Heart left ventricle (tissue), 16 donors: ENCODE measurements around the gene PGLYRP1. TPM values are rescaled to one million over a fixed set of nuclear protein-coding genes. Genes with fewer than 3 reads are reported as not detected.

Experiments used
- ATAC-seq, 4 donors: fragments of 200-7000 bp; cut with Tn5 transposase; one replicate each; pipeline ENCODE4 v1.9.1; 2020 to 2022; ENCODE audit warnings: moderate library complexity in 4 of 4, mild to moderate bottlenecking in 3 of 4, moderate number of reproducible peaks in 1 of 4
- DNase-seq, 5 donors: peaks; one replicate each; pipeline ENCODE4 v3.0.0-alpha.2; 2020
- H3K27ac ChIP-seq, 12 donors: fragments of 200-600 bp; sonication (generic) in 4 of 12; one replicate each; pipeline versions ENCODE4 v1.5.0 to v1.8.0; 2016 to 2022; ENCODE audit warnings: mild to moderate bottlenecking in 2 of 12
- H3K27me3 ChIP-seq, 9 donors: fragments of 200-600 bp; sonication (generic) in 2 of 9; one replicate each; pipeline versions ENCODE4 v1.5.1 to v1.8.0; 2016 to 2022; ENCODE audit warnings: mild to moderate bottlenecking in 3 of 9
- H3K36me3 ChIP-seq, 9 donors: fragments of 200-600 bp; sonication (generic) in 2 of 9; one replicate each; pipeline versions ENCODE4 v1.5.0 to v1.8.0; 2018 to 2022; ENCODE audit warnings: mild to moderate bottlenecking in 2 of 9
- H3K4me1 ChIP-seq, 12 donors: fragments of 200-600 bp; sonication (generic) in 4 of 12; one replicate each; pipeline versions ENCODE4 v1.5.0 to v1.8.0; 2016 to 2022; ENCODE audit warnings: mild to moderate bottlenecking in 3 of 12
- H3K4me3 ChIP-seq, 12 donors: fragments of 200-600 bp; sonication (generic) in 4 of 12; one replicate each; pipeline versions ENCODE4 v1.5.0 to v1.8.0; 2017 to 2022; ENCODE audit warnings: mild to moderate bottlenecking in 9 of 12, moderate library complexity in 4 of 12
- H3K9me3 ChIP-seq, 12 donors: fragments of 200-600 bp; sonication (generic) in 4 of 12; one replicate each; pipeline versions ENCODE4 v1.5.0 to v1.8.0; 2016 to 2022; ENCODE audit warnings: mild to moderate bottlenecking in 1 of 12
- POLR2A ChIP-seq, 2 donors: fragments of 450-650 bp; IDR thresholded peaks; one replicate each; pipeline ENCODE4 v1.6.1; 2017; ENCODE audit warnings: antibody characterized with exemption in 2 of 2, mild to moderate bottlenecking in 2 of 2, moderate library complexity in 2 of 2
- WGBS, 4 donors: extraction: QIAGEN DNeasy Blood & Tissue Kit in 2 of 4; methylation state at CpG; one replicate each; pipeline versions ENCODE4 v1.1.5 to v1.1.7; 2013 to 2018; 5-methylcytosine and 5-hydroxymethylcytosine counted together
- intact Hi-C, 10 donors: fragments of 100-400 bp; cut with DNase I; formaldehyde crosslinking; loops; one replicate each; pipeline versions ENCODE4 v1.11.1 to v1.14.2; 2022
- polyA plus RNA-seq, 2 donors: library from polyadenylated mRNA; stranded (reverse); fragments of 200-250 nt; gene quantifications; one replicate each; pipeline ENCODE4 v1.2.3, GENCODE V29; 2013
- total RNA-seq, 9 donors: library from RNA; depleted of rRNA in 2 of 9; stranded (reverse); fragments of >200 nt in 2 of 9; fragmentation: NEBNext Ultra II Directional in 3 of 9; extraction: Animal tissue kit (Norgen Biotek cat#: 25700) in 3 of 9; gene quantifications; one replicate each; pipeline versions ENCODE4 v1.1.0 to v1.2.4, GENCODE V29; 2016 to 2023
- TF ChIP-seq, protein P1 (sequence below), 12 donors: fragments of 200-600 bp; sonication (generic) in 4 of 12; IDR thresholded peaks; one replicate each; pipeline versions ENCODE4 v1.5.0 to v1.8.0; 2018 to 2022; ENCODE audit warnings: antibody characterized with exemption in 12 of 12, mild to moderate bottlenecking in 5 of 12
- donor health status: ischemic (EF 13 %, LVEDD 7.1; RV severe dilation, severe dysfunction).
- donor health status: healthy with polysubstance abuse.
- donor health status: DM: no; HTN: yes; CAD: no.
- donor health status: DM: no; HTN: no; CAD: no.
- donor health status: ischemic (EF 25% LVEDD 6.9; RV normal size, moderate dysfunction).
- donor health status: ischemic (EF 25% LVEDD 5.7; RV mildly dilated, moderate dysfunction).
- donor health status: healthy.
- donor health status: DM: yes; HTN: yes; CAD: no.
- donor health status: ischemic (EF 35%, LVEDD 5.7; RV mildly dilated, moderate dysfunction).
- donor health status: nonischemic (EF 11% LVEDD 7.7; RV severe dilation, severe dysfunction).
- donor health status: DM: yes; HTN: yes; CAD: no.
- donor health status: PGD.
- donor health status: ischemic (EF 29% LVEDD 5.4; RV normal size, mild dysfunction).
- donor health status: nonischemic (EF 23%, LVEDD 6.1; RV moderate dilation, normal function).

Gene PGLYRP1
- total and polyA plus RNA-seq, 11 donors: 0.24 to 3.9 (median 0.53) TPM; not detected in 7

DNA sequence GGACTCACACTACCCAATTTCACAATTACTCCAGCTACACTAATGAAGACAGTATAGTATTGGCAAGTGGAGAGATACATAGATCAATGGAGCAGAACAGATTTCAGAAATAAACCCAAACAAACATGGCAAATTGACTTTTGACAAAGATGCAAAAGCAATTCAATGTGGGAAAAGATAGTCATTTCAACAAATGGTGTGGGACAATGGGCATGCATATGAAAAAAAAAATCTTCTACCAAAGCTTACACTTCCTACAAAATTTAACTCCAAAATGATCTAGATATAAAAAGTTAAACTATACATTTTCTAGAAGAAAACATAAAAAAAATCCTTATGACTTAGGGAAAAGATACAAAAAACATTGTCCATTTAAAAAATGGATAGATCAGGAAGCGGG is 20.7 kb upstream of the PGLYRP1 start:
- Histone ChIP-seq H3K4me3 (no peak overlapping the region), H3K4me1 (no peaks in the 10 kb centered on the region), H3K36me3 (no peaks in the 10 kb centered on the region), H3K9me3 (peaks cover 0 to 6% (median 0%) of the 10 kb centered on the region in 12 donors), H3K27me3 (peaks cover 0 to 57% (median 17%) of the 10 kb centered on the region in 9 donors), H3K27ac (no peak overlapping the region)
- TF ChIP-seq, protein P1, sequence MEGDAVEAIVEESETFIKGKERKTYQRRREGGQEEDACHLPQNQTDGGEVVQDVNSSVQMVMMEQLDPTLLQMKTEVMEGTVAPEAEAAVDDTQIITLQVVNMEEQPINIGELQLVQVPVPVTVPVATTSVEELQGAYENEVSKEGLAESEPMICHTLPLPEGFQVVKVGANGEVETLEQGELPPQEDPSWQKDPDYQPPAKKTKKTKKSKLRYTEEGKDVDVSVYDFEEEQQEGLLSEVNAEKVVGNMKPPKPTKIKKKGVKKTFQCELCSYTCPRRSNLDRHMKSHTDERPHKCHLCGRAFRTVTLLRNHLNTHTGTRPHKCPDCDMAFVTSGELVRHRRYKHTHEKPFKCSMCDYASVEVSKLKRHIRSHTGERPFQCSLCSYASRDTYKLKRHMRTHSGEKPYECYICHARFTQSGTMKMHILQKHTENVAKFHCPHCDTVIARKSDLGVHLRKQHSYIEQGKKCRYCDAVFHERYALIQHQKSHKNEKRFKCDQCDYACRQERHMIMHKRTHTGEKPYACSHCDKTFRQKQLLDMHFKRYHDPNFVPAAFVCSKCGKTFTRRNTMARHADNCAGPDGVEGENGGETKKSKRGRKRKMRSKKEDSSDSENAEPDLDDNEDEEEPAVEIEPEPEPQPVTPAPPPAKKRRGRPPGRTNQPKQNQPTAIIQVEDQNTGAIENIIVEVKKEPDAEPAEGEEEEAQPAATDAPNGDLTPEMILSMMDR (IDR thresholded peaks at IDR 0.05): no peak
- no peak for TF ChIP-seq POLR2A (IDR thresholded peaks at IDR 0.05)
- 90 to 97% (median 93%) methylated on average over 1 of the region's 1 CpG for WGBS, 4 donors
- intact Hi-C loops: no loop called here
- ATAC-seq (no peak), DNase-seq (no peak)

DNA sequence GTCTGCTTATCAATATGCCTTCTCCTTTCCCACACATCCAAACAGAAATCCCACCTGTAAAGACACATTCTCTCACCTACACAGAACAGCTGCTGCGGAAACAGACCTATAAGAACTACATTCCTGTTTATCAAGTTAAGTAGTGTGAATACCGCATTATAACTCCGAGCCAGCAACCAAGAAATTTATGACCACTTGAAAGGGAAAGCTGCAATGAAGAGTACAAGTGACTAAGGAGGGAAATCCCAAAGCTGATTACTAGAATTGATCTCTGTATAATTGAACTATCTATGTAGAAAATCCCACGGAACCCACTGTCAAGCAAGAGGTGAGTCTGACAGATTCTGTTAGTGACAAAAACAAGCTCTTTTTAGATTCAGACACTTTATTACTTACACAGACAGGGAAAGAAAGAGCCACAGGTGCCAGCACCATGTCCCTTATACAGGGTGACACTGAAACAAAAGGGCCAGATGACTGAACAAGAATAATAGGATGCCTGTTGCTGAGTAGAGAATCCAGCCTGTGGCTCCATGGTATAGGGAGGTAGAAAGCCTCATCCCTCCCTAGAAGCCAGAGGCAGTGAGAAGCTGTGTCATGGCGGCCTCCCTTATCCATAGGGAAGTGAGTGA is 19.5 kb upstream of the PGLYRP1 start:
- Histone ChIP-seq H3K27ac (no peak overlapping the region), H3K4me3 (no peak overlapping the region), H3K27me3 (peaks cover 0 to 57% (median 16%) of the 10 kb centered on the region in 9 donors), H3K4me1 (no peaks in the 10 kb centered on the region), H3K9me3 (peaks cover 0 to 7% (median 0%) of the 10 kb centered on the region in 12 donors), H3K36me3 (no peaks in the 10 kb centered on the region)
- TF ChIP-seq, protein P1 (IDR thresholded peaks at IDR 0.05): no peak
- no peak for TF ChIP-seq POLR2A (IDR thresholded peaks at IDR 0.05)
- DNase-seq (no peak), ATAC-seq (no peak)
- WGBS, 4 donors: 81 to 84% (median 83%) methylated on average over 5 of the region's 5 CpGs
- intact Hi-C loops: no loop called here

DNA sequence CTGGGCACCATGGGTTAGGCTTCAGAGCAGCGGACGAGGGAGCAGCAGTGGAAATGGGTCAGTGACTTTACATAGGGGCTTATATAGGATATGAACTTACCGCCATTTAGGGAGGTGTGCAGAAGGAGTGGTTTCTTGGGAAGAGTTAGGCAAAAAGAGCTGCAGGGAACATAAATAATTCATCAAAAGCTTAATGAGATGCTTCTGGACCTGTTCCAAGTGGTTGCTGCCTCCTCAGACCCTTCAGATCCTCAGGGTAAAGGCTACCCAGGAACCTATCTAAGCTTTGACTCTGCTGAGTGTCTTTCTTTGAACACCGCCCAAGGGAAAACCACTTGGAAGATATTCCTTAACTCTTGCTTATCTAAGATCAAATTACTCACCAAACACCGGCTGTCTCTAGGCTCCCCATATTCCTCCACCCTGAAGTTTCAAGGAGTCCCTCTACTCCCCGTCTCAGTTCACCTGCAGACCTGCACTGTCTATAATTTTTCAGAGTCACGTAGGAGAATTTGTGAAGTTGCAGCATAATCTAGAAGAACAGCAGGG is 18.2 kb upstream of the PGLYRP1 start, which contains the start of gene IGFL4:
IGFL4 (minus strand) TSS at position 51 of the 549 bp plus-strand sequence; CDS start at position 11, 40 bp downstream.
- Histone ChIP-seq H3K27ac (no peak within 1 kb of the TSS), H3K4me1 (no peaks in the 10 kb centered on the region), H3K36me3 (no peaks in the 10 kb centered on the region), H3K27me3 (peaks cover 0 to 50% (median 16%) of the 10 kb centered on the region in 9 donors), H3K9me3 (peaks cover 0 to 8% (median 0%) of the 10 kb centered on the region in 12 donors), H3K4me3 (no peak within 1 kb of the TSS)
- intact Hi-C loops: no loop called here
- no peak for DNase-seq
- ATAC-seq: no peak
- WGBS, 4 donors: 53 to 62% (median 57%) methylated on average over 7 of the region's 7 CpGs
- TF ChIP-seq, protein P1 (IDR thresholded peaks at IDR 0.05): no peak
- no peak for TF ChIP-seq POLR2A (IDR thresholded peaks at IDR 0.05)

DNA sequence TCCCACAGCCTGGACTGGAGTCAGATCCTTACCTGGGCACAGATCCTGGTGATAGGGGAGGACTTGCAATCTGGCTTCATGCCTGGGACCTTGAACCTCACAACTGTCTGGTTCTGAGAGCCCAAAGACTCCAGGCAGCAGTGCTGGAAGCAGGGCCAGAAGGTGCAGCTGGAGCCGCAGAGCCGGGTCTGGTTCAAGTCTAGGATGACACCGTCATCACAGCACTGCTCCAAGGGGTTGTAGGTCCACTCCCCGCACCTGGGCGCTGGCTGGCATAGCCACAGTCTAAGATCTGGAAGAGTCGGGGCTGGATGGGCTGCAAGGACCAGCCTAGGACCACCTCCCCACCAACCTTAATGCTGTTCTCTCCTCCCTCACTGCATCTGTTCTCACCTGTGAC is 17.3 kb upstream of the PGLYRP1 start:
- Histone ChIP-seq H3K36me3 (no peaks in the 10 kb centered on the region), H3K27me3 (peaks cover 0 to 43% (median 15%) of the 10 kb centered on the region in 9 donors), H3K4me3 (no peak overlapping the region), H3K27ac (no peak overlapping the region), H3K4me1 (no peaks in the 10 kb centered on the region), H3K9me3 (peaks cover 0 to 4% (median 0%) of the 10 kb centered on the region in 12 donors)
- 78 to 92% (median 86%) methylated on average over 4 to 6 of the region's 6 CpGs for WGBS, 4 donors
- no peak for ATAC-seq
- TF ChIP-seq, protein P1 (IDR thresholded peaks at IDR 0.05): no peak
- no peak for TF ChIP-seq POLR2A (IDR thresholded peaks at IDR 0.05)
- intact Hi-C loops: no loop called here
- DNase-seq: no peak
